Esophagus muscularis mucosa (tissue), 4 donors: ENCODE results near the gene KMT2E.

ENCODE experiments used
- EP300 ChIP-seq: sonication (generic); formaldehyde crosslinking; IDR thresholded peaks from one replicate; pipeline ENCODE4 v1.6.1; 2017; ENCODE audit warnings: antibody characterized with exemption
- POLR2A ChIP-seq: fragments of 450-650 bp; IDR thresholded peaks from one replicate; pipeline ENCODE4 v1.6.1; 2017; ENCODE audit warnings: antibody characterized with exemption, moderate library complexity, mild to moderate bottlenecking, low read depth
- TF ChIP-seq, protein P1 (sequence below), 3 experiments: fragments of 200-600 bp in 2 of 3; fragments of 450-650 bp in 1 of 3; sonication (generic) in 2 of 3; IDR thresholded peaks; one replicate each; pipeline ENCODE4 v1.5.1; 2017 to 2019; ENCODE audit warnings: antibody characterized with exemption in 3 of 3, mild to moderate bottlenecking in 2 of 3, moderate library complexity in 1 of 3

DNA sequence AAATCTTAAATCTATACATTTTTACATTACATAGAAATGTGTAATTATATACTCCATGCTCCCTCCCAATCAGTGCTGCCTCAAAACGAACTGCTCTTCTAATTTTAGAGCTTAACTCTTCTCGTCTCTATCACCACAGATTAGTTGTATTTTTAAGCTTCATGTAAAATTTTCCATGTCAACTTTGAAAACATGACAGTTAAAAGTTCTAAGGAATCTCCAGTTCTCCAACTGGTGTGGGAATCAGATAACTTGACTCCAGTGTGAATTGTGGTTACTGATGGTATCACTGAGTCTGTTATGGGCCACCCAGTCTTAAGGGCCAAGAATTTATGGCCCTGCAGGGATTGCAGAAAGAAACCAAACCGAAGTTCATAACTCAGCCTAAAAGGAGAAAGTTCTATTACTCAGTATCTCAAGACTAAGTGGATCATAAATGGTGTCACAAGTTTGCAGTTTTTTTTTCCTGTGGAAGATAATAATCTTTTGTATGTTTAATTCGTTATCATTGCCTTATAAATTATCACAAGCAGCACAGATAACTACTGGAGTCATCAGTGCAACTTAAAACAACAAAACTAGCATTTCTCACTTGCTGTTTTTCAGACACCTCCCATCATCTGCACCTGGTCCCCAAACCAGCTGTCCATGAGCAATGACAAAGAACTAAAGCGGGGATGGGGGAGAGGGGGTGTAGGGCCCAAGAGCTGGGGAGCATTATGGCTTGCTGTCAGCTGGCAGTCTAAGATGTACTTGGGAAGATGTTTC lies 31.5 kb upstream of the KMT2E start:
- TF ChIP-seq, protein P1, sequence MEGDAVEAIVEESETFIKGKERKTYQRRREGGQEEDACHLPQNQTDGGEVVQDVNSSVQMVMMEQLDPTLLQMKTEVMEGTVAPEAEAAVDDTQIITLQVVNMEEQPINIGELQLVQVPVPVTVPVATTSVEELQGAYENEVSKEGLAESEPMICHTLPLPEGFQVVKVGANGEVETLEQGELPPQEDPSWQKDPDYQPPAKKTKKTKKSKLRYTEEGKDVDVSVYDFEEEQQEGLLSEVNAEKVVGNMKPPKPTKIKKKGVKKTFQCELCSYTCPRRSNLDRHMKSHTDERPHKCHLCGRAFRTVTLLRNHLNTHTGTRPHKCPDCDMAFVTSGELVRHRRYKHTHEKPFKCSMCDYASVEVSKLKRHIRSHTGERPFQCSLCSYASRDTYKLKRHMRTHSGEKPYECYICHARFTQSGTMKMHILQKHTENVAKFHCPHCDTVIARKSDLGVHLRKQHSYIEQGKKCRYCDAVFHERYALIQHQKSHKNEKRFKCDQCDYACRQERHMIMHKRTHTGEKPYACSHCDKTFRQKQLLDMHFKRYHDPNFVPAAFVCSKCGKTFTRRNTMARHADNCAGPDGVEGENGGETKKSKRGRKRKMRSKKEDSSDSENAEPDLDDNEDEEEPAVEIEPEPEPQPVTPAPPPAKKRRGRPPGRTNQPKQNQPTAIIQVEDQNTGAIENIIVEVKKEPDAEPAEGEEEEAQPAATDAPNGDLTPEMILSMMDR (IDR thresholded peaks at IDR 0.05) = no peak
- TF ChIP-seq POLR2A = no peak
- TF ChIP-seq EP300 = no peak
